LNCAP (cell line): ENCODE data around the gene SH3GL3.

ENCODE experiments used
- TF ChIP-seq, protein P1 (sequence below): fragments of 450-650 bp; IDR thresholded peaks from 2 replicates; pipeline ENCODE4 v1.5.1; 2017; ENCODE audit warnings: mild to moderate bottlenecking

The SH3GL3 gene

GRCh38 chr15:83476708-83477107 is 29.6 kb downstream of the SH3GL3 start:
- TF ChIP-seq, protein P1, sequence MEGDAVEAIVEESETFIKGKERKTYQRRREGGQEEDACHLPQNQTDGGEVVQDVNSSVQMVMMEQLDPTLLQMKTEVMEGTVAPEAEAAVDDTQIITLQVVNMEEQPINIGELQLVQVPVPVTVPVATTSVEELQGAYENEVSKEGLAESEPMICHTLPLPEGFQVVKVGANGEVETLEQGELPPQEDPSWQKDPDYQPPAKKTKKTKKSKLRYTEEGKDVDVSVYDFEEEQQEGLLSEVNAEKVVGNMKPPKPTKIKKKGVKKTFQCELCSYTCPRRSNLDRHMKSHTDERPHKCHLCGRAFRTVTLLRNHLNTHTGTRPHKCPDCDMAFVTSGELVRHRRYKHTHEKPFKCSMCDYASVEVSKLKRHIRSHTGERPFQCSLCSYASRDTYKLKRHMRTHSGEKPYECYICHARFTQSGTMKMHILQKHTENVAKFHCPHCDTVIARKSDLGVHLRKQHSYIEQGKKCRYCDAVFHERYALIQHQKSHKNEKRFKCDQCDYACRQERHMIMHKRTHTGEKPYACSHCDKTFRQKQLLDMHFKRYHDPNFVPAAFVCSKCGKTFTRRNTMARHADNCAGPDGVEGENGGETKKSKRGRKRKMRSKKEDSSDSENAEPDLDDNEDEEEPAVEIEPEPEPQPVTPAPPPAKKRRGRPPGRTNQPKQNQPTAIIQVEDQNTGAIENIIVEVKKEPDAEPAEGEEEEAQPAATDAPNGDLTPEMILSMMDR: no peak

GRCh38 chr15:83477172-83477807 is 30.1 kb downstream of the SH3GL3 start:
- TF ChIP-seq, protein P1: no peak

- TF ChIP-seq, protein P1: no peak
Observed at GRCh38 chr15:83477808-83478537, 30.8 kb downstream of the SH3GL3 start.

GRCh38 chr15:83483612-83484011 is 36.5 kb downstream of the SH3GL3 start:
- TF ChIP-seq, protein P1: no peak

GRCh38 chr15:83484636-83485035 is 37.5 kb downstream of the SH3GL3 start:
- TF ChIP-seq, protein P1: no peak

DNA sequence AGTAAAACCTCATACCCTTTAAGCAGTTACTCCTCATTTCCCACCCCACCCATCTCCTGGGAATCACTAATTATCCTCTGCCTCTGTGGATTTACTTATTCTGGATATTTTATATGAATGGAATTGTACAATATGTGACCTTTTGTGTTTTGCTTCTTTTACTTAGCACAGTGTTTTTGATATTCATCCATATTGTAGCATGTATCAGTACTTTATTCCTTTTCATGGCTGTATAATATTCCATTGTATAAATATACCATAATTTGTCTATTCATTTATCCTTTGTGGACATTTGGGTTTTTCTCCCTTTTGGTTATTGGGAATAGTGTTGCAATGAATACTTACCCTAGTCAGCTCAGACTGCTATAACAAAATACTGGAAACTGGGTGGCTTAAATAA is 39.2 kb downstream of the SH3GL3 start:
- TF ChIP-seq, protein P1: no peak

GRCh38 chr15:83487519-83487918 is 40.4 kb downstream of the SH3GL3 start:
- TF ChIP-seq, protein P1: no peak
